Measurements from ENCODE around the gene WDR12.
"Not testable (repeated sequence)": the region's sequence is repeated elsewhere in the genome, so short reads cannot be mapped to it uniquely, and the experiment has no call there.

Gene WDR12

GRCh38 chr2:202911512-202912341, at the start of gene WDR12, which contains the start of gene CARF:
Gene WDR12 (minus strand): TSS chr2:202911673. CDS start chr2:202911476, 197 bp downstream.
Gene CARF (plus strand): TSS chr2:202912275. CDS start chr2:202941903, 29,628 bp downstream.
- peak; percentile 98 for DNase-seq

- no peak for DNase-seq
These were observed 49.1 kb upstream of the WDR12 start for GRCh38 chr2:202960524-202960923.

GRCh38 chr2:202950592-202950991, 39.1 kb upstream of the WDR12 start:
- peak; percentile 88 for DNase-seq

GRCh38 chr2:202949333-202949732, 37.9 kb upstream of the WDR12 start:
- DNase-seq, result not testable (repeated sequence)

GRCh38 chr2:202945497-202945896, 34.0 kb upstream of the WDR12 start:
- DNase-seq, result no peak

- no peak for DNase-seq
These were observed 33.3 kb upstream of the WDR12 start for GRCh38 chr2:202944816-202945215.

- DNase-seq, result no peak
These were observed 32.9 kb upstream of the WDR12 start for GRCh38 chr2:202944408-202944807.

- DNase-seq, result no peak
These were observed 30.3 kb upstream of the WDR12 start for GRCh38 chr2:202941771-202942170.

- DNase-seq, result no peak
These were observed 27.5 kb upstream of the WDR12 start for GRCh38 chr2:202938960-202939359.

GRCh38 chr2:202934456-202934855, 23.0 kb upstream of the WDR12 start:
- no peak for DNase-seq

GRCh38 chr2:202933958-202934357, 22.5 kb upstream of the WDR12 start:
- no peak for DNase-seq

- no peak for DNase-seq
These were observed 21.7 kb upstream of the WDR12 start for GRCh38 chr2:202933139-202933510.

- DNase-seq, result no peak
These were observed 21.1 kb upstream of the WDR12 start for GRCh38 chr2:202932425-202933138.

- DNase-seq, result no peak
These were observed 7.4 kb upstream of the WDR12 start for GRCh38 chr2:202918860-202919259.

- peak; percentile 8 for DNase-seq
These were observed 1.1 kb upstream of the WDR12 start for GRCh38 chr2:202912342-202913201.

GRCh38 chr2:202911203-202911511, 316 bp downstream of the WDR12 start:
- DNase-seq, result no peak

- peak; percentile 17 for DNase-seq
These were observed 775 bp downstream of the WDR12 start for GRCh38 chr2:202910698-202911097.

- DNase-seq, result not testable (repeated sequence)
These were observed 1.2 kb downstream of the WDR12 start for GRCh38 chr2:202910250-202910649.

GRCh38 chr2:202909394-202910192, 1.9 kb downstream of the WDR12 start:
- peak; percentile 47 for DNase-seq

GRCh38 chr2:202908186-202908585, 3.3 kb downstream of the WDR12 start:
- peak; percentile 21 for DNase-seq

GRCh38 chr2:202905507-202905906, 6.0 kb downstream of the WDR12 start:
- not testable (repeated sequence) for DNase-seq

- no peak for DNase-seq
These were observed 26.3 kb downstream of the WDR12 start for GRCh38 chr2:202885190-202885589.
